Right kidney (tissue), 9 donors: ENCODE measurements around the gene GOLGA3.
A peak's percentile ranks its signal among the peaks of the same experiment; 100 is the strongest.
"Not testable (repeated sequence)": the region's sequence is repeated elsewhere in the genome, so short reads cannot be mapped to it uniquely, and the experiment has no call there.

Experiments
- DNase-seq: peaks from one replicate; pipeline ENCODE4 v3.0.0-alpha.2; 2016
- long read RNA-seq, 8 donors: transcript quantifications; one replicate each; lab custom pipeline, GENCODE V29; 2026

The GOLGA3 gene
- long read RNA-seq, donor 1 = 0 reads
- long read RNA-seq, donor 2 = 0 reads
- long read RNA-seq, donor 3 = 0 reads
- long read RNA-seq, donor 4 = 0 reads
- long read RNA-seq, donor 5 = 0 reads
- long read RNA-seq, donor 6 = 0 reads
- long read RNA-seq, donor 7, partial matches to known transcripts = 15 of 15 reads
- long read RNA-seq, donor 7, other reads (novel, unspliced or antisense) = 0 of 15 reads
- long read RNA-seq, donor 8 = 0 reads

GRCh38 chr12:132828706-132829534 lies at the start of gene GOLGA3:
Gene GOLGA3 (minus strand): TSS chr12:132828869. CDS start chr12:132822128, 6,741 bp downstream.
- peak; percentile 91 for DNase-seq

GRCh38 chr12:132874620-132875019 lies 46.0 kb upstream of the GOLGA3 start:
- not testable (repeated sequence) for DNase-seq

GRCh38 chr12:132874175-132874574 lies 45.5 kb upstream of the GOLGA3 start:
- DNase-seq = no peak

GRCh38 chr12:132873724-132874123 lies 45.1 kb upstream of the GOLGA3 start:
- DNase-seq = no peak

GRCh38 chr12:132872975-132873421 lies 44.3 kb upstream of the GOLGA3 start:
- DNase-seq = no peak

GRCh38 chr12:132872073-132872855 lies 43.6 kb upstream of the GOLGA3 start:
- DNase-seq = no peak

- DNase-seq = no peak
Observed at GRCh38 chr12:132869551-132869950, 40.9 kb upstream of the GOLGA3 start.

- no peak for DNase-seq
Observed at GRCh38 chr12:132866251-132866828, 37.7 kb upstream of the GOLGA3 start.

GRCh38 chr12:132861558-132861957 lies 32.9 kb upstream of the GOLGA3 start:
- DNase-seq = no peak

GRCh38 chr12:132858718-132859266 lies 30.1 kb upstream of the GOLGA3 start:
- DNase-seq = no peak

- DNase-seq = not testable (repeated sequence)
Observed at GRCh38 chr12:132857019-132857418, 28.4 kb upstream of the GOLGA3 start.

- no peak for DNase-seq
Observed at GRCh38 chr12:132856581-132856980, 27.9 kb upstream of the GOLGA3 start.

- DNase-seq = not testable (repeated sequence)
Observed at GRCh38 chr12:132855211-132855610, 26.5 kb upstream of the GOLGA3 start.

- no peak for DNase-seq
Observed at GRCh38 chr12:132853285-132854092, 24.8 kb upstream of the GOLGA3 start.

GRCh38 chr12:132852496-132852895 lies 23.8 kb upstream of the GOLGA3 start:
- no peak for DNase-seq

- DNase-seq = no peak
Observed at GRCh38 chr12:132851465-132851864, 22.8 kb upstream of the GOLGA3 start.

- DNase-seq = no peak
Observed at GRCh38 chr12:132850291-132850690, 21.6 kb upstream of the GOLGA3 start.

- DNase-seq = no peak
Observed at GRCh38 chr12:132848521-132848920, 19.9 kb upstream of the GOLGA3 start.

GRCh38 chr12:132847363-132848356 lies 19.0 kb upstream of the GOLGA3 start:
- DNase-seq = no peak

GRCh38 chr12:132844681-132845080 lies 16.0 kb upstream of the GOLGA3 start:
- DNase-seq = not testable (repeated sequence)
